Astrocyte of the cerebellum (primary cell): ENCODE measurements around the gene SYT8.

Experiments
- DNase-seq: peaks from one replicate; pipeline ENCODE4 v3.0.0-alpha.2; 2011; ENCODE audit warnings: low read depth
- H3K4me3 ChIP-seq: 2 replicates; pipeline ENCODE4 v1.5.1; 2011; ENCODE audit warnings: mild to moderate bottlenecking, low read depth, low read length, moderate library complexity
- CTCF ChIP-seq: IDR thresholded peaks from 2 replicates; pipeline ENCODE4 v1.5.1; 2012; ENCODE audit warnings: low read length, low read depth, moderate library complexity, mild to moderate bottlenecking; ENCODE audit errors: missing control alignments
- in situ Hi-C: cut with HindIII; loops from 2 replicates; pipeline ENCODE4 v1.10.0; 2017; ENCODE audit warnings: low sequenced_read_pairs

SYT8 gene

DNA sequence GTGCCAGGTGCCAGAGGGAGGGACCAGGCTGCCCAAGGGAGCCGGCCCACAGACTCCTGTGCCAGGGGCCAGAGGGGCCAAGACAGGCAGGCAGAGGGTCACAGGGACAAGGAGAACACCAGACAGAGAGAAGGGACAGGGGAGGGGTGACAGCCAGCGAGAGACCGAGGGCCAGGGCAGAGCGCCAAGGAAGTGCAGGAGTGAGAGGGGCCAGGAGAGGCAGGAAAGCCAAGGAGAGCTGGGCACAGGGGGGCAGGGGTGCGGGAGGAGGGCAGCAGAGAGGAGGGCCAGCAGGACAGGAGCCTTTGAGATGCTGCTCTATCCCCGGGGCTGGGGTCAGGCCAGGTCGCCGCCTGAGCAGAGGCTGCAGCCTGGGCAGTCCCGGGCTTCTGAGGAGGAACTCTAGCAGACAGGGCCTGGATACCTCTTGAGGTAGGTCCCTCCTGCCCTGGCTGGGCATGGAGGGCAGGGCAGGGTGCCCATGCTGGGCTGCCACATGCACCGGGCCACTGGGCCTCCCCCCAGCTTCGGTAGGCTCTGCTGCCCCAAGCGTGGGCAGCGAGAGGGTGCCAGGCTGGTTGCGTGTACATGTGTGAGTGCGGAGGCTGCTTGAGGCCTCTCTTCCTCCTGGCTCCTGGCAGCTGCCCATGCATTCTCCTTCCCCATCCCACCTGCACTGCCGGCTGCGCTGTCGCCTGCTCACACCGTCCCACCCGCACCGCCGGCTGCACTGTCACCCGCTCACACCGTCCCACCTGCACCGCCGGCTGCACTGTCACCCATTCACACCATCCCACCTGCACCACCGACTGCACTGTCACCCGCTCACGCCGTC, 30.3 kb downstream of the SYT8 start:
- H3K4me3 ChIP-seq, result no peak overlapping the region
- in situ Hi-C loops, result no loop called here
- DNase-seq, result no peak
- TF ChIP-seq CTCF, result no peak

- no peak for TF ChIP-seq CTCF
- DNase-seq, result no peak
- H3K4me3 ChIP-seq, result no peak overlapping the region
- in situ Hi-C loops, result no loop called here
Observed at GRCh38 chr11:1866226-1866625, 31.4 kb downstream of the SYT8 start.

DNA sequence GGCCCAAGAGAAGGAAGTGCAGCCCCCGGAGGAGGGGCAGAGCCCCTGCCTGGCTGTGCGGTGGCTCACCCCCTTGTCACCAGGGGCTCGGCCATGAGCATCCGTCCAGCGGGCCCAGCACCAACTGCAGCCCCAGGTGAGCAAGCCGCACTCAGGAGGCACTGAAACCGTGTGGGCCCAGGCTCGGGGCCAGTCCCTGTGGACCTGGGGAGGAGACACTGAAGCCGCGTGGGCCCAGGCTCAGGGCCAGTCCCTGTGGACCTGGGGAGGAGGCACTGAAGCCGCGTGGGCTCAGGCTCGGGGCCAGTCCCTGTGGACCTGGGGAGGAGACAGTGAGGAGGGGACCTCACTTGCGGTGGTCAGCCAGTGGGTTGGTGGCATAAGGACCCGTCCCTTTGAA, 32.0 kb downstream of the SYT8 start:
- in situ Hi-C loops, result no loop called here
- no peak overlapping the region for H3K4me3 ChIP-seq
- no peak for DNase-seq
- no peak for TF ChIP-seq CTCF

DNA sequence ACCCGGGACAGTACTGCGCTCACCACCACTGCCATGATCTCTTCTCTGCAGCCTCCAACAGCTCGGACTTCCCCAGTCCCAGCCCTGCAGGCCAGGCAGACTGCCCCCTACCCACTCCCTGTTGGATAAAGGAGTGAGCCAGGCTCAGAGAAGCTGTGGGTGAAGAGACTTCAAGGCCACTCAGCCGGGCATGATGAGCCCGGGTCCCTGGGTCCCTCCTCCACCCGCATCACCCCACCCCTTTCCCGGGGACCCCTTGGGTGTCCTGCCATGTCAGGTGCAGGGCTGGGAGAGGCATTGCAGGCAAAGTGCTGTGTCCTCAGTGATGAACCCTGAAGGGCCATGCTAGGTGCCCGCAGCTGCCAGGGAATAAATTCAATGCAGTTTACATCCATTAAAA, 32.6 kb downstream of the SYT8 start:
- no peak for TF ChIP-seq CTCF
- in situ Hi-C loops, result no loop called here
- H3K4me3 ChIP-seq, result no peak overlapping the region
- no peak for DNase-seq

- DNase-seq, result no peak
- TF ChIP-seq CTCF, result no peak
- in situ Hi-C loops, result no loop called here
- H3K4me3 ChIP-seq, result no peak overlapping the region
Observed at GRCh38 chr11:1868056-1868635, 33.4 kb downstream of the SYT8 start.

DNA sequence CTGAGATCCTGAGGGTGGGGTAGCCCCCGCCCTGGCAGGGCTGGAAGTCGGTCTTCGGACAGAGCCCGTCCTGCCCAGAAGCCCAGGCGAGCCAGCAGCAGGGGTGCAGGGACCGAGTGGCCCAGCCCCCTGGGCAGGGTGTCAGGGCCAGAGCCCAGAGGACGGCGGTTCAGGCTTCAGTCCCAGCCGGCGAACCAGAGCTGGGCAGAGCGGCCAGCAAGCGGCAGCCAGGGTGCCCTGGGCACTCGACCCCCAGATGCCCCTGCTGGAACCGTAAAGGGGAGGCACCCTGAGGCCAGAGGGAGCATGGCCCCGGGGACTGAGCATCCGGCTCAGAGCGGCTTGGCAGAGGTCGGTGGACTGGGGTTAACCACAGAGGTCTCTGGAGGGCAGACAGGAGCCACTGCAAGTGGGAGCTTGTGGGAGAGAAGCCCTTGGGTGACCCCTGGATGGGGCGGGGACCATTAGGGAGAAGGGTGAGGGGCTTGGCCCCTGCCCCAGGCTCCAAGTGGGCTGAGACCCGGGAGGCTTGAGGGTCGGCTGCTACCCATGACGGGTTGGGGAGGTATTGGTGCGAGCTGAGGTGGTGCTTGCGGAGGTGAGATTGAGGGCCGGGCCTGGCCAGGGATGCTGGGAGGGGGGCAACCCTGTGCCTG, 34.0 kb downstream of the SYT8 start:
- no peak for TF ChIP-seq CTCF
- no peak for DNase-seq

More for the DNA sequence above, 34.0 kb downstream of the SYT8 start:
- in situ Hi-C loops, result no loop called here
- H3K4me3 ChIP-seq, result no peak overlapping the region
